NB4 (cell line): ENCODE measurements around the gene CBFA2T2.
A peak's percentile ranks its signal among the peaks of the same experiment; 100 is the strongest.

Source experiments
- DNase-seq: peaks from one replicate; pipeline ENCODE4 v3.0.0; 2010; ENCODE audit warnings: low read depth
- H3K4me3 ChIP-seq: one replicate; pipeline ENCODE4 v1.5.1; 2011; ENCODE audit warnings: mild to moderate bottlenecking, low read depth, low read length, moderate library complexity
- CTCF ChIP-seq: IDR thresholded peaks from one replicate; pipeline ENCODE4 v1.5.1; 2012; ENCODE audit warnings: low read depth, low read length
- MYC ChIP-seq: IDR thresholded peaks from 2 replicates; pipeline ENCODE4 v1.6.1; 2011; ENCODE audit warnings: low read depth, low read length
- POLR2A ChIP-seq: IDR thresholded peaks from 2 replicates; pipeline ENCODE4 v1.6.1; 2011; ENCODE audit warnings: mild to moderate bottlenecking; ENCODE audit not compliant: insufficient read length; ENCODE audit errors: extremely low read depth
- TF ChIP-seq, protein P1 (sequence below): IDR thresholded peaks from 2 replicates; pipeline ENCODE4 v1.6.1; 2011; ENCODE audit warnings: low read depth, low read length

Gene CBFA2T2

DNA sequence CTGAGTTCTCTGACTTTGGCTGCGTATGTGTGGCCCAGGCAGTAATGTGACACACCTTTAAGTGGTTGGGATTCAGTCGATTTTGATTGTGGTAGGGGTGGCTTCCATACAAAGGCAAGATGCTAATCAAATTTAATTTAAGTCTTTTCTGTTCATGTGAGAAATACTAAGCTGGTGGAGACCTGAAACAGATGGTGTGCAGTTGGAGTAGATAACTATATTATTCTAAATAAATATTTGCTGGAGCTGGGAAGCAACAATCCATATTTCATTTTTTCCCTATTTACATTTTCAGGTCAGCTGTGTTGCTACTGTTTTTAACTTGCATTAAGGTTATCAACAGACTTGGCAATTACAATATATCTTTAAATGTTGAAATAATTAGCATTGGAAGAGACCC is 104.8 kb downstream of the CBFA2T2 start:
- DNase-seq = no peak
- H3K4me3 ChIP-seq = no peak overlapping the region
- TF ChIP-seq CTCF = no peak
- TF ChIP-seq MYC = no peak
- TF ChIP-seq, protein P1, sequence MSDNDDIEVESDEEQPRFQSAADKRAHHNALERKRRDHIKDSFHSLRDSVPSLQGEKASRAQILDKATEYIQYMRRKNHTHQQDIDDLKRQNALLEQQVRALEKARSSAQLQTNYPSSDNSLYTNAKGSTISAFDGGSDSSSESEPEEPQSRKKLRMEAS = no peak
- TF ChIP-seq POLR2A = no peak

DNA sequence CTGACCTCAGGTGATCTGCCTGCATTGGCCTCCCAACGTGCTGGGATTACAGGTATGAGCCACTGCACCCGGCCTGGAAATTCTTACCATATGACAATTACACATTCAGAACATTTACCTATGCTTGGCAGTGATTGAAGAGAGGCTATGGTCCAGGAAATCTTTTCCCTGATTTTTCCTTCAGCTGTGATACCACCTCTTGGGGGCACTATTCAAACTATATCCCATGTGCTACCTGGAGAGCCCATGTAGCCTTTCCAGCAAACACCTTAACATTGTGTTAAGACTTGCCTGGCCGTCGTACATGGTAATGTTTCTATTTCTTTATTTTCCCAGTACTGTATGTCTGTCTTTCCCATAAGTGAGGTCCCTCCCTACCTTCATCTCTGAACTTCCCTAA is 110.5 kb downstream of the CBFA2T2 start:
- H3K4me3 ChIP-seq = no peak overlapping the region
- no peak for DNase-seq
- TF ChIP-seq, protein P1 = no peak
- TF ChIP-seq CTCF = no peak

- H3K4me3 ChIP-seq = no peak overlapping the region
- TF ChIP-seq POLR2A = no peak
- no peak for TF ChIP-seq CTCF
- TF ChIP-seq, protein P1 = no peak
- TF ChIP-seq MYC = no peak
- DNase-seq = no peak
These were observed 111.1 kb downstream of the CBFA2T2 start for GRCh38 chr20:33600981-33601380.

DNA sequence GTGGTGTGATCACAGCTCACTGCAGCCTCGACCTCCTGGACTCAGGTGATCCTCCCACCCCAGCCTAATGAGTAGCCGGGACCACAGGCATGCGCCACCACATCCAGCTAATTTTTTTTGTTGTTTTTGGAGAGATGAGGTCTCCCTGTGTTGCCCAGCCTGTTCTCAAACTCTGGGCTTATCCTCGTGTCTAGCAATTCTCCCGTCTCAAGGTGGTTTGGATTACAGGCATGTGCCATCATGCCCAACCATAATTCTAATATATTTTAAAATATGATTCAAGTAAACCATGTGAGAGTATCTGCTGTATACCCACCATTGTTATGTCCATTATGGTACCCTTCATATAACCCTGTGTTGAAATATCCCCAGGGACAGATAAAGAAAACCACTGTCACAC is 112.0 kb downstream of the CBFA2T2 start:
- peak; percentile 40 for DNase-seq
- TF ChIP-seq POLR2A (no peak), CTCF (no peak), MYC (no peak)
- TF ChIP-seq, protein P1 = no peak
- H3K4me3 ChIP-seq = no peak overlapping the region

- TF ChIP-seq MYC = no peak
- no peak for TF ChIP-seq POLR2A
- TF ChIP-seq, protein P1 = no peak
- TF ChIP-seq CTCF = no peak
- DNase-seq = no peak
- no peak overlapping the region for H3K4me3 ChIP-seq
These were observed 113.1 kb downstream of the CBFA2T2 start for GRCh38 chr20:33602826-33603590.
